K562 (cell line): ENCODE data around the gene DSG1. TPM values are rescaled to one million over a fixed set of nuclear protein-coding genes. Genes with fewer than 3 reads are reported as not detected.
A peak's percentile ranks its signal among the peaks of the same experiment; 100 is the strongest.

ENCODE experiments used
- ATAC-seq: fragments of 200-7000 bp; cut with Tn5 transposase; 3 replicates; pipeline ENCODE4 v1.9.1; 2020; ENCODE audit warnings: moderate library complexity
- BruUV-seq: library from RNA; stranded (reverse); fragments of 400-500 nt; replicated peaks from 2 replicates; lab custom pipeline; 2021; lab: Mats Ljungman, UMichigan
- CTCF ChIA-PET: fragments of 300-600 bp; formaldehyde crosslinking; extraction: SDS; loops from one replicate; lab custom pipeline; 2021; ENCODE audit warnings: low intra/inter-chr PET ratio; lab: Yijun Ruan, JAX
- POLR2A ChIA-PET: fragments of 300-600, 350-650 bp; sonication (Branson Sonifier 250); formaldehyde crosslinking; extraction: SDS; loops from one replicate; lab custom pipeline; 2021; ENCODE audit warnings: antibody characterized with exemption, inconsistent platforms; lab: Yijun Ruan, JAX
- DNase-seq, 4 experiments: peaks; one replicate each; pipeline versions ENCODE4 v3.0.0 to v3.0.0-alpha.2; 2011 to 2018; ENCODE audit warnings: low spot score in 3 of 4, mixed read lengths in 3 of 4; ENCODE audit errors: extremely low read depth in 1 of 4
- FAIRE-seq: peaks from 2 replicates; lab custom pipeline; 2011; peaks lifted over from hg19 to GRCh38; lab: Jason Lieb, UNC
- H2AFZ ChIP-seq: 2 replicates; pipeline ENCODE4 v1.6.0; 2011; ENCODE audit warnings: low read depth, low read length, control low read depth, inconsistent platforms
- H3K27ac ChIP-seq: fragments of 200-600 bp; 3 replicates; pipeline ENCODE4 v1.8.0; 2011; ENCODE audit warnings: low read depth, mild to moderate bottlenecking, control low read depth, inconsistent platforms, low read length, moderate library complexity, mixed read lengths; ENCODE audit errors: extremely low read depth
- H3K27me3 ChIP-seq, 2 experiments: fragments of 300-600 bp in 1 of 2; 2 replicates in 1 of 2; 3 replicates in 1 of 2; pipeline versions ENCODE4 v1.6.0 to v1.8.0; 2011; ENCODE audit warnings: inconsistent platforms in 2 of 2, low read length in 2 of 2, mild to moderate bottlenecking in 1 of 2, mixed read lengths in 1 of 2, moderate library complexity in 1 of 2; ENCODE audit not compliant: control insufficient read depth in 2 of 2, insufficient read depth in 2 of 2
- H3K36me3 ChIP-seq: fragments of 300-600 bp; 3 replicates; pipeline ENCODE4 v1.8.0; 2011; ENCODE audit warnings: mild to moderate bottlenecking, low read length, inconsistent platforms; ENCODE audit not compliant: control insufficient read depth, insufficient read depth
- H3K4me1 ChIP-seq, 2 experiments: fragments of 200-600 bp in 1 of 2; replicated peaks in 1 of 2; 2 replicates in 1 of 2; 3 replicates in 1 of 2; pipeline versions ENCODE4 v1.5.1 to v1.8.0; 2011; ENCODE audit warnings: inconsistent platforms in 2 of 2, low read length in 2 of 2, mild to moderate bottlenecking in 1 of 2, mixed read lengths in 1 of 2, moderate library complexity in 1 of 2; ENCODE audit not compliant: control insufficient read depth in 2 of 2, insufficient read depth in 2 of 2
- H3K4me2 ChIP-seq: 2 replicates; pipeline ENCODE4 v1.6.1; 2011; ENCODE audit warnings: low read length, control low read depth, inconsistent platforms, mixed read lengths; ENCODE audit not compliant: insufficient read depth
- H3K4me3 ChIP-seq: fragments of 200-600 bp; sonication (generic), shearing (Covaris generic); 2 replicates; pipeline ENCODE4 v1.5.1; 2016; ENCODE audit warnings: control low read depth, inconsistent platforms
- H3K79me2 ChIP-seq: fragments of 200-600 bp; 3 replicates; pipeline ENCODE4 v1.8.0; 2011; ENCODE audit warnings: low read length, inconsistent platforms; ENCODE audit not compliant: control insufficient read depth, insufficient read depth
- H3K9ac ChIP-seq, 2 experiments: 2 replicates each; pipeline versions ENCODE4 v1.6.0 to v1.6.1; 2011; ENCODE audit warnings: low read depth in 2 of 2, low read length in 2 of 2, control low read depth in 1 of 2, inconsistent platforms in 1 of 2, mild to moderate bottlenecking in 1 of 2, mixed read lengths in 1 of 2; ENCODE audit not compliant: insufficient read depth in 1 of 2
- H3K9me1 ChIP-seq: one replicate; pipeline ENCODE4 v1.6.0; 2011; ENCODE audit warnings: inconsistent platforms, mild to moderate bottlenecking, low read length, moderate library complexity; ENCODE audit not compliant: control insufficient read depth, insufficient read depth
- H3K9me3 ChIP-seq: replicated peaks from 2 replicates; pipeline ENCODE4 v1.5.1; 2011; ENCODE audit warnings: low read depth, low read length, inconsistent platforms; ENCODE audit not compliant: control insufficient read depth, insufficient read depth
- H4K20me1 ChIP-seq: replicated peaks from 2 replicates; pipeline ENCODE4 v1.6.1; 2011; ENCODE audit warnings: low read length, inconsistent platforms, mixed read lengths; ENCODE audit not compliant: control insufficient read depth, insufficient read depth
- ARHGAP35 ChIP-seq: fragments of 450-650 bp; IDR thresholded peaks from 2 replicates; pipeline ENCODE4 v1.6.1; 2018; ENCODE audit not compliant: partially characterized antibody
- BCLAF1 ChIP-seq, 2 experiments: fragments of 450-650 bp in 1 of 2; IDR thresholded peaks; 2 replicates each; pipeline ENCODE4 v1.6.1; 2011 to 2017; ENCODE audit warnings: low read depth in 2 of 2, antibody characterized with exemption in 1 of 2, borderline replicate concordance in 1 of 2, low read length in 1 of 2, mild to moderate bottlenecking in 1 of 2, mixed read lengths in 1 of 2; ENCODE audit not compliant: control insufficient read depth in 1 of 2
- CEBPB ChIP-seq: fragments of 450-650 bp; IDR thresholded peaks from 2 replicates; pipeline ENCODE4 v1.6.1; 2016; ENCODE audit warnings: missing genetic modification characterization, missing compliant biosample characterization
- HDGF ChIP-seq: fragments of 450-650 bp; IDR thresholded peaks from 2 replicates; pipeline ENCODE4 v1.6.1; 2016
- MEIS2 ChIP-seq: fragments of 450-650 bp; IDR thresholded peaks from 2 replicates; pipeline ENCODE4 v1.6.1; 2014; ENCODE audit warnings: mild to moderate bottlenecking; ENCODE audit not compliant: partially characterized antibody
- PHF8 ChIP-seq: fragments of 200-600 bp; sonication (generic); IDR thresholded peaks from 2 replicates; pipeline ENCODE4 v1.6.1; 2012; ENCODE audit warnings: mixed run types, mild to moderate bottlenecking, inconsistent platforms, low read length, moderate library complexity, borderline replicate concordance
- WGBS: fragments of 100-300 bp; shearing (Covaris generic); methylation state at CpG from one replicate; pipeline ENCODE4 v1.1.6; 2016; ENCODE audit warnings: low coverage, mixed read lengths; ENCODE audit not compliant: insufficient coverage; ENCODE audit errors: missing lambda C conversion rate; 5-methylcytosine and 5-hydroxymethylcytosine counted together
- in situ Hi-C: fragments of 300-500 bp; cut with MboI; formaldehyde crosslinking; loops from 4 replicates; pipeline ENCODE4 v1.15.0; 2018; ENCODE audit warnings: inconsistent platforms, mixed read lengths
- intact Hi-C: fragments of 100-400 bp; cut with micrococcal nuclease; formaldehyde crosslinking; loops from 2 replicates; pipeline ENCODE4 v1.14.2; 2022
- polyA plus RNA-seq, 8 experiments: library from polyadenylated mRNA; depleted of rRNA in 4 of 8; stranded (reverse) in 5 of 8; unstranded in 3 of 8; fragments of >200 nt; fragmentation: Nextera tagmentation in 2 of 8; fragmentation: Illumina TruSeq in 1 of 8; extraction: Ambion mirVana in 2 of 8; extraction: Trizol in 1 of 8; gene quantifications; 2 replicates each; pipeline versions ENCODE4 v1.2.1 to v1.2.3, GENCODE V29; 2011 to 2014; ENCODE audit warnings: inconsistent platforms in 1 of 8, missing spikeins in 1 of 8
- total RNA-seq, 7 experiments: library from RNA; depleted of rRNA in 6 of 7; stranded (reverse); fragments of >200 nt in 6 of 7; fragmentation: Illumina TruSeq in 2 of 7; extraction: Trizol in 2 of 7; gene quantifications; 2 replicates each; pipeline versions ENCODE4 v1.2.1 to v1.2.3, GENCODE V29; 2011 to 2021; ENCODE audit warnings: low replicate concordance in 1 of 7

DSG1 gene
- total and polyA plus RNA-seq, 9 of the 15 experiments (the other 6 are each of a cell fraction or from before 2014, with no cell fraction given): 0.03 to 0.26 (median 0.15) TPM; not detected in 1

GRCh38 chr18:31382107-31382506 lies 64.1 kb downstream of the DSG1 start (continued):
- TF ChIP-seq MEIS2 (no peak), HDGF (no peak), BCLAF1 (IDR thresholded peaks at IDR 0.05; ENCODE audit: borderline replicate concordance in 1 of 2, control insufficient read depth in 1 of 2, low read depth in 2 of 2, low read length in 1 of 2) (no peak), ARHGAP35 (no peak)

GRCh38 chr18:31386741-31387140 lies 68.8 kb downstream of the DSG1 start:
- Histone ChIP-seq H3K27me3 (no peaks in the 10 kb centered on the region), H3K9ac (no peak overlapping the region), H3K27ac (no peak overlapping the region), H3K4me1 (no peaks in the 10 kb centered on the region), H3K4me2 (no peak overlapping the region), H4K20me1 (no peaks in the 10 kb centered on the region), H3K4me3 (no peak overlapping the region), H3K9me3 (no peaks in the 10 kb centered on the region), H3K9me1 (no peaks in the 10 kb centered on the region), H3K36me3 (no peaks in the 10 kb centered on the region), H2AFZ (no peak overlapping the region), H3K79me2 (no peaks in the 10 kb centered on the region)
- in situ Hi-C loops: no loop called here
- DNase-seq (no peak), FAIRE-seq (no peak), ATAC-seq (no peak)
- intact Hi-C loops: no loop called here
- no peak for TF ChIP-seq PHF8
- TF ChIP-seq CEBPB (tag): peak; percentile 62
- BruUV-seq: no TSS peak
- WGBS: 2% methylated on average over 6 of the region's 6 CpGs
- ChIA-PET POLR2A (interaction anchor here (0.8 kb wide), 1 partner anchor 146 kb away, joined by 4 read pairs; no protein-coding TSS in a partner anchor), CTCF (no interaction called here)
